NB4 (cell line): ENCODE data around the gene STOX1.
A peak's percentile ranks its signal among the peaks of the same experiment; 100 is the strongest.

Experiments used
- DNase-seq: peaks from one replicate; pipeline ENCODE4 v3.0.0; 2010; ENCODE audit warnings: low read depth
- H3K4me3 ChIP-seq: one replicate; pipeline ENCODE4 v1.5.1; 2011; ENCODE audit warnings: mild to moderate bottlenecking, low read depth, low read length, moderate library complexity
- CTCF ChIP-seq: IDR thresholded peaks from one replicate; pipeline ENCODE4 v1.5.1; 2012; ENCODE audit warnings: low read depth, low read length
- MAX ChIP-seq: IDR thresholded peaks from 2 replicates; pipeline ENCODE4 v1.6.1; 2011; ENCODE audit warnings: low read depth, low read length
- MYC ChIP-seq: IDR thresholded peaks from 2 replicates; pipeline ENCODE4 v1.6.1; 2011; ENCODE audit warnings: low read depth, low read length
- POLR2A ChIP-seq: IDR thresholded peaks from 2 replicates; pipeline ENCODE4 v1.6.1; 2011; ENCODE audit warnings: mild to moderate bottlenecking; ENCODE audit not compliant: insufficient read length; ENCODE audit errors: extremely low read depth

The STOX1 gene

GRCh38 chr10:68826764-68827591, at the start of gene STOX1:
TSS of gene STOX1 (plus strand) at chr10:68827531. CDS start at chr10:68827624, 93 bp downstream.
- DNase-seq = peak; percentile 83
- no peak for TF ChIP-seq POLR2A
- peak; percentile 47 for TF ChIP-seq MAX
- peak; percentile 26; the same call in 1 of the 2 replicates for TF ChIP-seq MYC
- TF ChIP-seq CTCF = no peak
- H3K4me3 ChIP-seq = peak within 1 kb of the TSS; percentile 61

GRCh38 chr10:68781613-68782574, 45.4 kb upstream of the STOX1 start:
- peak; percentile 43 for DNase-seq
- no peak for TF ChIP-seq MYC
- TF ChIP-seq POLR2A = no peak
- TF ChIP-seq CTCF = no peak
- no peak overlapping the region for H3K4me3 ChIP-seq

- TF ChIP-seq CTCF (no peak), POLR2A (no peak), MYC (no peak), MAX (no peak)
- DNase-seq = peak; percentile 14
- no peak overlapping the region for H3K4me3 ChIP-seq
Measured at GRCh38 chr10:68784476-68784875, 42.9 kb upstream of the STOX1 start.

GRCh38 chr10:68787813-68788212, 39.5 kb upstream of the STOX1 start:
- TF ChIP-seq CTCF (no peak), MAX (no peak), POLR2A (no peak), MYC (no peak)
- DNase-seq = no peak
- H3K4me3 ChIP-seq = no peak overlapping the region

GRCh38 chr10:68790476-68790875, 36.9 kb upstream of the STOX1 start:
- no peak for TF ChIP-seq MAX
- no peak overlapping the region for H3K4me3 ChIP-seq
- no peak for DNase-seq

GRCh38 chr10:68792115-68792514, 35.2 kb upstream of the STOX1 start:
- peak; percentile 12 for DNase-seq
- no peak overlapping the region for H3K4me3 ChIP-seq
- TF ChIP-seq MYC = no peak
- no peak for TF ChIP-seq CTCF
- no peak for TF ChIP-seq POLR2A
- no peak for TF ChIP-seq MAX
